Mammary epithelial cell (primary cell): ENCODE data around the gene GNG8.

ENCODE experiments used
- CTCF ChIP-seq, 2 donors: IDR thresholded peaks in 1 of 2; conservative IDR thresholded peaks in 1 of 2; 2 replicates each; pipeline ENCODE4 v1.5.1; 2011 to 2012; ENCODE audit warnings: inconsistent platforms in 2 of 2, low read length in 2 of 2, mild to moderate bottlenecking in 2 of 2, control low read depth in 1 of 2, low read depth in 1 of 2; ENCODE audit not compliant: insufficient read depth in 1 of 2; ENCODE audit errors: extremely low read depth in 1 of 2
- EZH2 ChIP-seq: IDR thresholded peaks from 2 replicates; pipeline ENCODE4 v1.6.1; 2012; ENCODE audit warnings: low read length, inconsistent platforms, borderline replicate concordance

DNA sequence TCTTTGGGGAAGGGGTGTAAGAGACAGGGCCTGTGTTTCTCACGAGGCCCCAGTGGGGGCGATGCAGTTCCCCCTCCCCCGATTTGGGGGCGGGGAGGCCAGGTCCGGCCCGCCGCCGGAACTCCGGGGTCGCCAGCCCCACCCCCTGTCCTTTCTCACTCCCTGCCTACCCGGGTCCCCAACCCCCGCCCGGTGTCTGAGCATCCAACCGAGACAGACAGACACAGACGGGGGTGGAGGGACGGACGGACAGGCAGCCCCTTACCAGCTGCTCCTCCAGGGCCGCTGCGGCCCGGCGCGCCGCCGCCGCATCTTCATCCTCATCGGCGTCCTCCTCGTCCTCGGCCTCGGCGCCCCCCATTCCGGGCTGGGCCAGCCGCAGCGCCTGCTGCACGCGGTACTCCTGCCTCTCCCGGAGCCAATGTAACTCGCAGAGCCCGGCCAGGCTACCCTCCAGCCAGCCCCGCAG, 24.6 kb upstream of the GNG8 start:
- TF ChIP-seq CTCF (conservative IDR thresholded peaks at IDR 0.05 in 1 of 2, IDR thresholded peaks at IDR 0.05 in 1 of 2; ENCODE audit: extremely low read depth in 1 of 2, insufficient read depth in 1 of 2, low read depth in 1 of 2, low read length in 2 of 2) (no peak), EZH2 (no peak)
